GM18508 (cell line): ENCODE data around the gene LRRC3.

Source experiments
- ATAC-seq: cut with Tn5 transposase; IDR thresholded peaks from one replicate; pipeline ENCODE4 v1.9.1; 2021; ENCODE audit warnings: moderate number of reproducible peaks; ENCODE audit not compliant: insufficient read depth, unreplicated experiment

The LRRC3 gene

GRCh38 chr21:44507673-44508425 lies 52.5 kb downstream of the LRRC3 start:
- ATAC-seq: no peak

DNA sequence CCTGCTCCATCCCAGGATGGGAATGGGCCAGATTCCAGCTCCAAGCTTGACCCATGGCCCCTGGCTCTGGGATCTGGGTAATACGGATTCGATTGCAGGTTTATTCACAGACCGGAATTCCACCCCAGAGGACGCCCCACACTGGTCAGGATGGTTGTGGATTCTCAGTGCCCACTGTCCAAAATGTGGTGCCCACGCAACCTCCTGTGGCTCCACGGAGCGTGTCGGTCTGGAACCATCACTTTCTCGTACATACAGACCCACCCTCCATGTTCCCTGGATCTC lies 53.1 kb downstream of the LRRC3 start:
- no peak for ATAC-seq

GRCh38 chr21:44508711-44509445 lies 53.6 kb downstream of the LRRC3 start:
- no peak for ATAC-seq

DNA sequence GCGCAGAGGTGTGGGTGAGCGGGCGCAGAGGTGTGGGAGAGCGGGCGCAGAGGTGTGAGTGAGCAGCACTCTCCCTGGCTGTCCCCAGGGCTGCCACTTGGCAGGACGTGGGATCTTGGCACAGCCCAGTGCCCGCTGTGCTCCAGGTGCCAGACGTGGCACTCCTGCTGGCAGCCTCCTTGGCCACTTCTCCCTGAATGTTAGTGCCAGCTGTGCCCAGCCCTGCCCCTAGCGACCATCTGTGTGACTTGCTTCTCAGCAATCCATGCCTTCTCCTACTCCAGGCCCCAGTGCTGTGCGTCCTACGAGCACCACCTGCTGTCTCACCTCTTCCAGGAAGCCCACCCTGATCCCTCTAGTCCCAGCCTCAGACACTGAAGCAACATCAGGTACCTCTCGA lies 54.2 kb downstream of the LRRC3 start:
- no peak for ATAC-seq

DNA sequence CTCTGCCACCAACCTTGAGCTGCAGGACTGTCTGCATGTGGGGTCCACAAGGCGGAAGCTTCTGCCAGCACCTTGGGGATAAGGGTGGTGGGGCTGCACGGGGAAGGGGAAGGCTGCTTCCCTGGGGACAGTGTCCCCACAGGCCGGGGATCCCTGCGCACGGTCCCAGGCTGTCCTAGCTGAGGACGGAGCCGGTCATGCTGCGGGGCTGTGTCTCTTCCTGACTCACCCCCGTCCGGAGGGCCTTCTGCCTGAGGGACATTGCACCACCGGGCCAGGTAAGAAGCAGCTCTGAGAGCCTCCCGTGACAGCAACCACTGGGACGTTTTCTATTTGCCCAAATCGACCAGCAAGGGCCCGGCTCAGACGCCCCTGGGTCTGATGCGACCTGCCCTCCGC lies 54.8 kb downstream of the LRRC3 start:
- ATAC-seq: no peak

DNA sequence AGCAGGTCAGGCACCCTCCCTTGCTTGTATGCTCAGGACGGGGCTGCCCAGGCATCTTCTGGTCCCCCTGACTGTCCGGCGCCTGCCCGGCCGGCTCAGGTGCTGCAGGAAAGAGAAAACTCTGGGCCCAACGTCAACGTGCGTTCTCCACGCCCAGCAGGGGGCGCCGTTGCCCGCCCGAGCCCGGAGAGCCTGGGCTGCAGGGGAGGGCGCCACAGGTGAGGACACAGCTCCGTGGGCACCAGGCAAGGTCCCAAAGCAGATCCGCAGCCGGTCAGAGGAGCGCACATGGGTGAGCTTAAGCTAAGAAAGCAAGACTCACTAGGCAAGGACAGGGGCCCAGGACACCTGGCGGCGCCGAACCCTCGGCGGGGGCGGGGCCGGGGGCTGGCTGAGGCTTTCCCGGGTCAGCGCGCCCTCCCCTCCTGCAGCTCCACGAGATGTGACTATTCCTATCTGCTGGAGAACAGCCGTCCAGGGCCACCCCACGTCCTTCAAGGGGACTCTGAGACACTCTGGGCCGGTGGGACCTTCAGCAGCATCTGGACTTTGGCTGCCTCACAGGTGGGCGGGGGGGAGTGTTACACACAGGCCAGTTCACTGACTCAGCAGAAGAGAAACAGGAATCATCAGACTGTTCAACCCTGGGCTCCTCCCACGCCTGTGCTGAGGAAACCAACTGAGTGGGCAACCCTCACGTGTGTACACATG lies 55.4 kb downstream of the LRRC3 start:
- no peak for ATAC-seq

DNA sequence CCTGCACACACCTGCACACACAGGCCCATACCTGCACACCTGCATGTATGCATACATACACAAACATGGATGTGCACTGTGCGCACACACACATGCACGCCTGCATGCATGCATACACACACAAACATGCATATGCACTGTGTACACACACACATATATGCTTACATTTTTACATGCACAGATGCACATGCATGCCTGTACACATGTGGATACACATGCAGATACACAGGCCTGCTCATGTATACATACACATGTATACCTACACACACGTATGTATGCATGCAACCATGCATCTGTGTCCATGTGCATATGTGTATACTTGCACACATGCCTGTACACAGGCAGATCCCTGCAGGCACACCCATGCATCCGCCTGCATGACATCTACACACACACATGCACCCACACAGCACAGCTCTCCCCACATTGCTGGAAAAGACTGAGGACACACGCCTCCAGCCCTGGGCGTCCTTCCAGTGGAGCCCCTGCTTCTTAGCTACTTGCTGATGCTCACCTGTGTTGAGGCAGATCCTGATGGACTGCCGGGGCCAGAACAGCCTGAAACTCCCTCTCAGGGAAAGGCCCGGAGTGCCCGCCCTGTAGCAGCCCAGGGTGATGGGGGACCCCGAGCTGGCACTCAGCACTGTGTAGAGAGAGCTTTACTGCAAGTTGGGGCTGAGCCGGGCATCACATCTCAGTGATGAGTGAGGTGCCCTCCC lies 56.1 kb downstream of the LRRC3 start:
- ATAC-seq: no peak
